ENCODE data around the gene CAPN6.

CAPN6 gene, protein sequence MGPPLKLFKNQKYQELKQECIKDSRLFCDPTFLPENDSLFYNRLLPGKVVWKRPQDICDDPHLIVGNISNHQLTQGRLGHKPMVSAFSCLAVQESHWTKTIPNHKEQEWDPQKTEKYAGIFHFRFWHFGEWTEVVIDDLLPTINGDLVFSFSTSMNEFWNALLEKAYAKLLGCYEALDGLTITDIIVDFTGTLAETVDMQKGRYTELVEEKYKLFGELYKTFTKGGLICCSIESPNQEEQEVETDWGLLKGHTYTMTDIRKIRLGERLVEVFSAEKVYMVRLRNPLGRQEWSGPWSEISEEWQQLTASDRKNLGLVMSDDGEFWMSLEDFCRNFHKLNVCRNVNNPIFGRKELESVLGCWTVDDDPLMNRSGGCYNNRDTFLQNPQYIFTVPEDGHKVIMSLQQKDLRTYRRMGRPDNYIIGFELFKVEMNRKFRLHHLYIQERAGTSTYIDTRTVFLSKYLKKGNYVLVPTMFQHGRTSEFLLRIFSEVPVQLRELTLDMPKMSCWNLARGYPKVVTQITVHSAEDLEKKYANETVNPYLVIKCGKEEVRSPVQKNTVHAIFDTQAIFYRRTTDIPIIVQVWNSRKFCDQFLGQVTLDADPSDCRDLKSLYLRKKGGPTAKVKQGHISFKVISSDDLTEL

DNA sequence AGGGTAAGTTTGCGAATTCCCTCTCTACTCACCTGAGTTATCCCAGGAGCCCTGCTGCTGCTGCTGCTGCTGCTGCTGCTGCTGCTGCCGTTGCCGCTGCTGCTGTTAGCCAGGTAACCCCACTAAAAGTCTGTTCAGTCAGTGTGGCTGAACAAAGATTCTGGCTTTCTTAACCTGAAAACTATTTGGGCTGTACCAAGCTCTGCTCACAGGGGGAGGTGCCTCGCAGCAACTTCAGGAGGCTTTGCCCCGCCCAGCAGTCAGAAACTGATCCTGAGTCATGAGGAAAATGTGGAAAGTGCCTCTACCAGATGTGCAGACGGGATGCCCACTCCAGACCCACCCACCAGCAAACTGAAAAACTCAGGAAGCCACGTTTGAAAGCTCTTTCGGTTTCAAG, at the start of gene CAPN6:
Gene CAPN6, minus strand, starts transcription at position 145 of the 400 bp plus-strand sequence. CDS start 6,547 bp downstream, outside the sequence.
- no peak for DNase-seq

DNA sequence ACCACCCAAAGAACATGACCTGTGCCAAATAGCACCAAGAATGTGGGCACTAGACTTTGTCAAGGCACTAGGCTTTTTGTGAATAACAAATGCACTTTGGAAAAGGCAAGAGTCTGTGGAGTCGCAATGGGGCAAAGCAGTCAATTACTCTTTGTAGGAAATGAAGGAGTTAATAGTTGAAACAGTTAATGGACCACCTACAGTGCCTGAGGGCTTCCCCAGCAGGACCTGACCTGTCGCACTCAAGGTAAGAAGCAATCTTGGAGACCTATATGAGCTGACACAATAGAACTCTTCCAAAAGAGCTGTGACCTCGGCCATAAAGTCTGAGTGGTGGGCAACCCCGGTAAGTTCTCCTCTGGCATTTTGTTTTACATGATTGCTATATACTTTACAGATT, 49.2 kb upstream of the CAPN6 start:
- no peak for DNase-seq

DNA sequence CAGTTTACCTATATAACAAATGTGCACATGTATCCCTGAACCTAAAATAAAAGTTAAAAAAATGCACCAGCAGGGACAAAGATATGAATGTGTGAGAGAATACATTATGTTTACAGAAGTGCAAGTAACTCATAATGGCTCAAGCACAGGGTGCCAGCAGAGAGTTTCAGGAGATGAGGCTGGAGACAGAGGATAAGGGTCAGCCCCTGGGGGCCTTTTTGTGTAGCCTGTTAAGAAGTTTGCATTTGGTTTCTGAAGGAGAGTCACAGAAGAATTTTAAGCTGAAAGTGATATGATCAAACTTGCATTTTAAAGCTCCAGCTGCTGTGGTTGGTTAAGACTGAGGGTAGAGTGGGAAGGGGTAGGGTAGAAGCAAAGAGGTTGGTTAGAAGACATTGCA, 48.6 kb upstream of the CAPN6 start:
- DNase-seq: no peak

- no peak for DNase-seq
Observed at GRCh38 chrX:111309083-111309482, 38.8 kb upstream of the CAPN6 start.

GRCh38 chrX:111308039-111308438, 37.8 kb upstream of the CAPN6 start:
- no peak for DNase-seq

GRCh38 chrX:111302284-111302683, 32.0 kb upstream of the CAPN6 start:
- no peak for DNase-seq

DNA sequence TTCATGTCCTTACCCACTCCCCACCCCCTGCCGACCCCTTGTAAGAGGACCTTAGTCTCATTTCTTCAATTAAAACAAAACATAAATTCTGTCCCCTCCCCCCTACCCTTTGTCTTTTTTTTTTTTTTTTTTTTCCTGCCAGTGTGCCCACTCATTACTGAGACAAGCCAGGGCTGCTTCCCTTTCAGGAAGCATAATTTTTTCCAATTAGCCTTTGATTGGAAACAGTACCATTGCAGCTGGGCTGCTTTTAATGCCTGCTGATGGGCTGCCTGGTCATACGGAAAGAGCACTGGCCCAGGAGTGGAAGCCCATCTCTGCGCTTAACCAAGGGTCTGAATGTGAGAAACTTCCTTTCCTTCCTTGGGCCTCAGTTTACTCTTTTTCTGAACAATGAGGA, 18.6 kb upstream of the CAPN6 start:
- DNase-seq: no peak

GRCh38 chrX:111284631-111285293, 14.5 kb upstream of the CAPN6 start:
- DNase-seq: no peak

GRCh38 chrX:111283446-111283845, 13.2 kb upstream of the CAPN6 start:
- DNase-seq: no peak

- DNase-seq: no peak
Observed at GRCh38 chrX:111282991-111283390, 12.7 kb upstream of the CAPN6 start.

DNA sequence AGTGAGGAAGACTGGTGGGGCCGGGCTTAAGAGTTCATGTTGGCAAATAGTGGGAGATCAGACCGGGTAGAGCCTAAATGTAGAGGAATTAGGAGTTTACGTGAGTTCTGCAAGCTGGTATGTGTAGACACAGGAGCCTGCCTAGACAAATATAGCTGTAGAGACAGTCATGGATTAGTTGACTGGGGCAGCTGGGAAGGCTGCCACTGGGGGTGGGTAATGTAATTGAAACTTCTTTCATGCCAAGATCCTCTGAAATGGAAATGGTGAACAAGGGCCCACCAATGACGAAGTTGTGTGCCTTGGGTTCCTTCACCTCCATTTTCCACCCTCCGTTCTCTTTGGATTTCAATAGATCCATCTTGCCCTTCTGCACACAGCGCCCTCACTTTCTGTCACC, 11.9 kb upstream of the CAPN6 start:
- no peak for DNase-seq

- no peak for DNase-seq
Observed at GRCh38 chrX:111268506-111268905, 1.8 kb downstream of the CAPN6 start.

DNA sequence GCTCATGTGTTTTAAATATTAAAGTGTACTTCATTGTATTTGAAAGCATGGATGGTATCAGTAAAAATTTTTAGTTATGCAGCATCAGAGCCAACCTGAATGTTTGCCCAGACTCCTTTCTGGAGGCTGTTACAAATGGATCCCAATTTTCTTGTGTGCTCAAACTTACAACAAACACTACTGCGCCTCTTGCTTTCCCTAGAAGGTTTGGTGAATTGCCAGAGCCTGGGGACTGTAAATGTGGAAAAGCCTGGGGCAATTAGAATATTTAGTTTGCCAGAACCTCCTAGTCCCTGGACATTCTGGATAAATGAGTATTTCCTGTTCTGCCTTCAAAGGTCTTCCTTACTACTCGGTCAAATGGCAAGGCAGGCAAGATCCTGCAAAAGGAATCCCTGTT, 4.8 kb downstream of the CAPN6 start:
- no peak for DNase-seq

GRCh38 chrX:111264385-111264784, 5.9 kb downstream of the CAPN6 start:
- DNase-seq: no peak

- no peak for DNase-seq
Observed at GRCh38 chrX:111262086-111262485, 8.2 kb downstream of the CAPN6 start.

DNA sequence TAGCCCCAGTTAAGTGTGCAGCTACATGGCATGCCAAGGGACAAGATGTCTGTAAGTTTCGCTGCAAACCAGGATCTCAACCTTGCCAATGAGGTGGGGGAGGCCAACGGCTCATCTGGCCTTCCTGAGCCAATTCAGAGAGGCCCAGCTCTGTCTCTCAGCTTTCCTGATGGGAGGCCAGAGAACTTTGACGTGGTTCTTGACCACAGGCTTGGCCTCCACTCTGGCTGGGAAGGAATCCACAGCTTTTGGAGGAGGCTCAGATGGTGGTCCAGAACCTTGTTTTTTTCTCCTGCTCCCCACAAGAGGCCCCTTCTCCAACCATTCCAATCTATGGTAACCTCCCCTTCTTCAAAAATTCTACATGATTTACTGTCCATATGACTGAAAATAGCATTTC, 9.8 kb downstream of the CAPN6 start:
- DNase-seq: no peak

DNA sequence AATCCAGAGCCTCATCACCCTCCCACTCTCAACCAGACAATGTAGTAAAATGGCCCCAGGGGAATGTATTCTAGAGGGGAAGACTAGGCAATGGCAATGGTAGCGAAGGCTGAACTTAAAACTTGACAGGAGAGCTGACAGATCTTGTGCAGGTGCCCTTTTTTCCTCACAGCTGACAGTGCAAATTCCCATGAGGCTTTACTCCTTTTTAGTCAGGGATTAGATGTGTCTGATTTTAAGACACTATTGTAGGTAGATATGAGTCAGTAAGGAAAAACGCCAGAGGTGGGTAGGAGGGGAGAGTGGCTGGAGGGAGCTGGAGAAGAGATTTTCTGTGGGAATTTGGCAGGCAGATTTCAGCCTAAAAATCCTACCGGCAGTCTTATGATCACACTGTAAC, 10.7 kb downstream of the CAPN6 start:
- no peak for DNase-seq

GRCh38 chrX:111257733-111258132, 12.6 kb downstream of the CAPN6 start:
- no peak for DNase-seq

DNA sequence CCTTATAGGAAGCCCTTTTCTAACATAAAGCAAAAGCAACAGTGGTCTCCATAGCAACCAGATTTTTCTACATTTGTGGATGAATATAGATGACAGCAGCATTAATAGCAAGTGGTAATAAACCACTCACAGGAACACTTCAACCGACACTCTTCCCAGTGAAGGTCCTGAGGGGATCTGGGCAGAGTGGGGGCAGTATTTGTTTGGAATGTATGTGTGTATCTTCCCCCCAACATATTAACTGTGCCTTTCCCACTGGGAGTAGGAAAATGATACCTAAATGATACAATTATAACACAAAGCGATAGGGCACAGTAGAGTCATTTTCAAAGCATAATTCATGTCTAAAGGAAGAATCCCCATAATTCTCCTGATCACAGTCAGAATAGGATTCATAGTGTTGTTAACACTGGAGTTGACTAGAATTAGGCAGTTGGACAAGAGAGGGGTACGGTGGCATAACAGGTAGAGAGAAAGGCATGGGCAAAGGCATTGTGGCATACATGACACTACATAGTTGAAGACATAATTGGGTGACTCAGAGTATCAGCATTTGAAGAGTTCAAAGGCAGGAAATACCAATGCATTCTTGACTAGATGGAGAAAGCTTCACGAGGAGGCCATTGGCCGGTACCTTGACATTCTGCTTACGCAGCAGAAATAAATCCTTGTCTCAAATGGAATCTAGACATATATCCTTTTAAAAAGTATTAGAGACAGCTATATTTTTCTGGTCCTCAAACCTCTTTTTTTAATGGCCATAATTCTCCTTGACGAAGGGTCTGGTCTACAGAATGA, 15.2 kb downstream of the CAPN6 start:
- DNase-seq: no peak

- peak; percentile 36 for DNase-seq
Observed at GRCh38 chrX:111244235-111244750, 26.0 kb downstream of the CAPN6 start.

GRCh38 chrX:111216293-111216801, 53.9 kb downstream of the CAPN6 start:
- no peak for DNase-seq

- no peak for DNase-seq
Observed at GRCh38 chrX:111207851-111208250, 62.4 kb downstream of the CAPN6 start.

- DNase-seq: no peak
Observed at GRCh38 chrX:111200327-111200726, 70.0 kb downstream of the CAPN6 start.

All from NCI-H748 treated with DMSO at 0.1 percent for 48 hours (cell line).